Measurements from ENCODE around the gene ASIC2. TPM values are rescaled to one million over a fixed set of nuclear protein-coding genes. Genes with fewer than 3 reads are reported as not detected.

Gene ASIC2
- total and polyA plus RNA-seq, 7 donors, result under 0.01 to 0.60 (median 0.19) TPM; not detected in 3

GRCh38 chr17:33085256-33085655 is 207.8 kb downstream of the ASIC2 start:
- WGBS, 2 donors, result 48 to 64% methylated on average over 3 of the region's 3 CpGs
- no peak overlapping the region for H3K4me3 ChIP-seq
- no peaks in the 10 kb centered on the region for H3K36me3 ChIP-seq
- no peak overlapping the region for H3K27ac ChIP-seq
- no peaks in the 10 kb centered on the region for H3K4me1 ChIP-seq
- TF ChIP-seq EP300 (IDR thresholded peaks at IDR 0.05), result no peak
- no peak for TF ChIP-seq POLR2AphosphoS5 (IDR thresholded peaks at IDR 0.05)
- no peak for TF ChIP-seq POLR2A (IDR thresholded peaks at IDR 0.05)
- TF ChIP-seq CTCF (IDR thresholded peaks at IDR 0.05), result no peak
- intact Hi-C loops (cut with DNase I), result no loop called here
- H3K27me3 ChIP-seq, result peaks cover 0 to 5% (median 0%) of the 10 kb centered on the region in 3 donors
- no peak for DNase-seq
- H3K9me3 ChIP-seq, result no peaks in the 10 kb centered on the region

GRCh38 chr17:33084755-33085154 is 208.3 kb downstream of the ASIC2 start:
- H3K9me3 ChIP-seq, result no peaks in the 10 kb centered on the region
- no peak for DNase-seq
- no peaks in the 10 kb centered on the region for H3K36me3 ChIP-seq
- 23 to 66% methylated on average over 2 of the region's 2 CpGs for WGBS, 2 donors
- intact Hi-C loops (cut with DNase I), result no loop called here
- H3K4me1 ChIP-seq, result no peaks in the 10 kb centered on the region
- TF ChIP-seq CTCF (IDR thresholded peaks at IDR 0.05), result no peak
- no peak for TF ChIP-seq POLR2A (IDR thresholded peaks at IDR 0.05)
- no peak for TF ChIP-seq EP300 (IDR thresholded peaks at IDR 0.05)
- no peak for TF ChIP-seq POLR2AphosphoS5 (IDR thresholded peaks at IDR 0.05)
- no peak overlapping the region for H3K4me3 ChIP-seq
- H3K27me3 ChIP-seq, result peaks cover 0 to 5% (median 0%) of the 10 kb centered on the region in 3 donors
- H3K27ac ChIP-seq, result no peak overlapping the region

- 89% methylated on average over 7 of the region's 7 CpGs for WGBS, 2 donors
- DNase-seq, result no peak
- TF ChIP-seq EP300 (IDR thresholded peaks at IDR 0.05) (no peak), POLR2AphosphoS5 (IDR thresholded peaks at IDR 0.05) (no peak), POLR2A (IDR thresholded peaks at IDR 0.05) (no peak), CTCF (IDR thresholded peaks at IDR 0.05) (no peak)
Observed at GRCh38 chr17:33082529-33083173, 210.4 kb downstream of the ASIC2 start.

GRCh38 chr17:33080091-33080490 is 213.0 kb downstream of the ASIC2 start:
- no peak for TF ChIP-seq CTCF (IDR thresholded peaks at IDR 0.05)
- no peak for TF ChIP-seq POLR2AphosphoS5 (IDR thresholded peaks at IDR 0.05)
- TF ChIP-seq EP300 (IDR thresholded peaks at IDR 0.05), result no peak
- no peak for TF ChIP-seq POLR2A (IDR thresholded peaks at IDR 0.05)
- no peak overlapping the region for H3K4me3 ChIP-seq
- no peaks in the 10 kb centered on the region for H3K36me3 ChIP-seq
- no peaks in the 10 kb centered on the region for H3K4me1 ChIP-seq
- intact Hi-C loops (cut with DNase I), result no loop called here
- H3K27ac ChIP-seq, result no peak overlapping the region
- H3K27me3 ChIP-seq, result no peaks in the 10 kb centered on the region
- DNase-seq, result no peak
- H3K9me3 ChIP-seq, result no peaks in the 10 kb centered on the region
- 34 to 68% methylated on average over 3 of the region's 3 CpGs for WGBS, 2 donors

More at GRCh38 chr17:33082529-33083173, 210.4 kb downstream of the ASIC2 start:
- intact Hi-C loops (cut with DNase I), result no loop called here
- H3K36me3 ChIP-seq, result no peaks in the 10 kb centered on the region
- no peak overlapping the region for H3K4me3 ChIP-seq
- H3K9me3 ChIP-seq, result no peaks in the 10 kb centered on the region
- H3K4me1 ChIP-seq, result no peaks in the 10 kb centered on the region
- H3K27me3 ChIP-seq, result no peaks in the 10 kb centered on the region
- H3K27ac ChIP-seq, result no peak overlapping the region

- intact Hi-C loops (cut with DNase I), result no loop called here
- Histone ChIP-seq H3K4me3 (no peak overlapping the region), H3K4me1 (no peaks in the 10 kb centered on the region), H3K36me3 (no peaks in the 10 kb centered on the region), H3K27ac (no peak overlapping the region), H3K9me3 (no peaks in the 10 kb centered on the region), H3K27me3 (no peaks in the 10 kb centered on the region)
- 75 to 76% methylated on average over 3 of the region's 3 CpGs for WGBS, 2 donors
- no peak for TF ChIP-seq EP300 (IDR thresholded peaks at IDR 0.05)
- TF ChIP-seq POLR2A (IDR thresholded peaks at IDR 0.05), result no peak
- TF ChIP-seq CTCF (IDR thresholded peaks at IDR 0.05), result no peak
- TF ChIP-seq POLR2AphosphoS5 (IDR thresholded peaks at IDR 0.05), result no peak
- no peak for DNase-seq
Observed at GRCh38 chr17:33079201-33079600, 213.9 kb downstream of the ASIC2 start.

Measured in sigmoid colon (tissue), 7 donors.